Trophoblast cell (in vitro differentiated cells and primary cell): Measurements from ENCODE around the gene NTNG1.

ENCODE experiments used
- DNase-seq, 2 donors: peaks; one replicate each; pipeline ENCODE4 v3.0.0-alpha.2; 2016
- H2AFZ ChIP-seq: 2 replicates; pipeline ENCODE4 v1.6.1; 2013; ENCODE audit warnings: low read length, moderate library complexity, mild to moderate bottlenecking; ENCODE audit not compliant: insufficient read depth, poor library complexity
- H2AK5ac ChIP-seq: 2 replicates; pipeline ENCODE4 v1.6.1; 2013; ENCODE audit warnings: mild to moderate bottlenecking, low read length
- H2BK120ac ChIP-seq: 2 replicates; pipeline ENCODE4 v1.6.1; 2013; ENCODE audit warnings: low read length, mild to moderate bottlenecking, moderate library complexity; ENCODE audit not compliant: insufficient read depth, poor library complexity
- H2BK12ac ChIP-seq: 2 replicates; pipeline ENCODE4 v1.6.1; 2013; ENCODE audit warnings: mild to moderate bottlenecking, low read length, moderate library complexity
- H2BK5ac ChIP-seq: 2 replicates; pipeline ENCODE4 v1.6.1; 2013; ENCODE audit warnings: low read length, low read depth, moderate library complexity, mild to moderate bottlenecking; ENCODE audit not compliant: poor library complexity
- H3K14ac ChIP-seq: 2 replicates; pipeline ENCODE4 v1.6.1; 2013; ENCODE audit warnings: mild to moderate bottlenecking, low read length
- H3K18ac ChIP-seq: 2 replicates; pipeline ENCODE4 v1.6.1; 2013; ENCODE audit warnings: mild to moderate bottlenecking, low read length
- H3K23ac ChIP-seq: 2 replicates; pipeline ENCODE4 v1.6.1; 2013; ENCODE audit warnings: low read length
- H3K27ac ChIP-seq: 2 replicates; pipeline ENCODE4 v1.5.1; 2013; ENCODE audit warnings: low read depth, mild to moderate bottlenecking, inconsistent platforms, low read length, moderate library complexity
- H3K27me3 ChIP-seq: 2 replicates; pipeline ENCODE4 v1.6.1; 2013; ENCODE audit warnings: inconsistent platforms, mild to moderate bottlenecking, low read length, moderate library complexity; ENCODE audit not compliant: insufficient read depth
- H3K36me3 ChIP-seq, 2 experiments: 1 replicate in 1 of 2; 2 replicates in 1 of 2; pipeline ENCODE4 v1.6.1; 2013; ENCODE audit warnings: low read length in 2 of 2, mild to moderate bottlenecking in 2 of 2, moderate library complexity in 1 of 2; ENCODE audit not compliant: insufficient read depth in 2 of 2, control insufficient read depth in 1 of 2
- H3K4ac ChIP-seq: 2 replicates; pipeline ENCODE4 v1.6.1; 2013; ENCODE audit warnings: low read depth, mild to moderate bottlenecking, low read length, moderate library complexity
- H3K4me1 ChIP-seq, 2 experiments: 1 replicate in 1 of 2; 2 replicates in 1 of 2; pipeline ENCODE4 v1.6.1; 2013; ENCODE audit warnings: low read length in 2 of 2, mild to moderate bottlenecking in 2 of 2, moderate library complexity in 1 of 2; ENCODE audit not compliant: insufficient read depth in 2 of 2, control insufficient read depth in 1 of 2
- H3K4me2 ChIP-seq: 2 replicates; pipeline ENCODE4 v1.6.1; 2013; ENCODE audit warnings: inconsistent platforms, mild to moderate bottlenecking, low read length, moderate library complexity
- H3K4me3 ChIP-seq: 2 replicates; pipeline ENCODE4 v1.5.1; 2013; ENCODE audit warnings: mild to moderate bottlenecking, low read depth, low read length, inconsistent platforms
- H3K79me1 ChIP-seq: one replicate; pipeline ENCODE4 v1.6.1; 2013; ENCODE audit warnings: low read length
- H3K79me2 ChIP-seq: 2 replicates; pipeline ENCODE4 v1.6.1; 2013; ENCODE audit warnings: low read length, mild to moderate bottlenecking; ENCODE audit not compliant: control insufficient read depth, insufficient read depth, poor library complexity
- H3K9ac ChIP-seq: 2 replicates; pipeline ENCODE4 v1.6.1; 2013; ENCODE audit warnings: mild to moderate bottlenecking, low read length
- H3K9me3 ChIP-seq: 2 replicates; pipeline ENCODE4 v1.6.1; 2013; ENCODE audit warnings: low read depth, mild to moderate bottlenecking, control low read depth, inconsistent platforms, low read length; ENCODE audit not compliant: insufficient read depth
- H4K12ac ChIP-seq: 2 replicates; pipeline ENCODE4 v1.6.1; 2013; ENCODE audit warnings: low read depth, mild to moderate bottlenecking, low read length, moderate library complexity
- H4K8ac ChIP-seq: 2 replicates; pipeline ENCODE4 v1.6.1; 2013; ENCODE audit warnings: low read depth, mild to moderate bottlenecking, low read length, moderate library complexity
- H4K91ac ChIP-seq: one replicate; pipeline ENCODE4 v1.6.1; 2013; ENCODE audit warnings: low read depth, mild to moderate bottlenecking, low read length, moderate library complexity
- WGBS: extraction: QIAGEN DNeasy Blood & Tissue Kit; methylation state at CpG from one replicate; pipeline ENCODE4 v1.1.7; 2013; ENCODE audit warnings: missing lambda C conversion rate; ENCODE audit not compliant: insufficient read length, insufficient coverage; ENCODE audit errors: extremely low coverage; 5-methylcytosine and 5-hydroxymethylcytosine counted together

The NTNG1 gene

GRCh38 chr1:107250169-107250568, 109.3 kb downstream of the NTNG1 start:
- Histone ChIP-seq H3K79me2 (no peaks in the 10 kb centered on the region), H4K12ac (no peak overlapping the region), H3K27me3 (no peaks in the 10 kb centered on the region), H4K8ac (no peak overlapping the region), H2BK120ac (no peak overlapping the region), H3K4me3 (no peak overlapping the region), H2BK12ac (no peak overlapping the region), H3K14ac (no peak overlapping the region), H2AK5ac (no peak overlapping the region), H3K18ac (no peak overlapping the region), H2AFZ (no peak overlapping the region), H3K4me2 (no peak overlapping the region), H3K23ac (no peak overlapping the region), H3K4me1 (peaks cover 0 to 2% of the 10 kb centered on the region in 2 experiments), H3K9me3 (no peaks in the 10 kb centered on the region), H2BK5ac (no peak overlapping the region), H3K79me1 (no peaks in the 10 kb centered on the region), H3K4ac (no peak overlapping the region), H3K9ac (no peak overlapping the region), H3K27ac (no peak overlapping the region), H4K91ac (no peak overlapping the region), H3K36me3 (no peaks in the 10 kb centered on the region)
- no CpG with 5 or more reads among the region's 1 CpG for WGBS
- DNase-seq: no peak

- H3K4me1 ChIP-seq: peaks cover 0 to 2% of the 10 kb centered on the region in 2 experiments
- H3K23ac ChIP-seq: no peak overlapping the region
- no peak overlapping the region for H3K27ac ChIP-seq
- no peak overlapping the region for H4K12ac ChIP-seq
- no peak overlapping the region for H4K8ac ChIP-seq
- H3K4ac ChIP-seq: no peak overlapping the region
- H3K4me2 ChIP-seq: no peak overlapping the region
- H2BK5ac ChIP-seq: no peak overlapping the region
- no peak overlapping the region for H4K91ac ChIP-seq
- no peak overlapping the region for H3K14ac ChIP-seq
- no peak for DNase-seq
- no peak overlapping the region for H3K9ac ChIP-seq
- no peak overlapping the region for H2AK5ac ChIP-seq
- no peaks in the 10 kb centered on the region for H3K79me2 ChIP-seq
- no CpG with 5 or more reads among the region's 2 CpGs for WGBS
- H3K36me3 ChIP-seq: no peaks in the 10 kb centered on the region
- H3K79me1 ChIP-seq: no peaks in the 10 kb centered on the region
- H3K9me3 ChIP-seq: no peaks in the 10 kb centered on the region
- no peak overlapping the region for H2BK12ac ChIP-seq
- no peak overlapping the region for H2AFZ ChIP-seq
- H3K18ac ChIP-seq: no peak overlapping the region
- H3K27me3 ChIP-seq: no peaks in the 10 kb centered on the region
- no peak overlapping the region for H3K4me3 ChIP-seq
- H2BK120ac ChIP-seq: no peak overlapping the region
Observed at GRCh38 chr1:107251083-107251482, 110.2 kb downstream of the NTNG1 start.

GRCh38 chr1:107251839-107252238, 111.0 kb downstream of the NTNG1 start:
- Histone ChIP-seq H2AFZ (no peak overlapping the region), H3K14ac (no peak overlapping the region), H4K91ac (no peak overlapping the region), H3K4me1 (peaks cover 0 to 4% of the 10 kb centered on the region in 2 experiments), H3K79me2 (no peaks in the 10 kb centered on the region), H3K27ac (no peak overlapping the region), H4K8ac (no peak overlapping the region), H3K79me1 (no peaks in the 10 kb centered on the region), H2BK120ac (no peak overlapping the region), H3K4me2 (no peak overlapping the region), H3K4me3 (no peak overlapping the region), H3K4ac (no peak overlapping the region), H3K36me3 (no peaks in the 10 kb centered on the region), H4K12ac (no peak overlapping the region), H2BK12ac (no peak overlapping the region), H2AK5ac (no peak overlapping the region), H3K18ac (no peak overlapping the region), H2BK5ac (no peak overlapping the region), H3K9me3 (no peaks in the 10 kb centered on the region), H3K27me3 (no peaks in the 10 kb centered on the region), H3K23ac (no peak overlapping the region), H3K9ac (no peak overlapping the region)
- WGBS: no CpG with 5 or more reads among the region's 2 CpGs
- no peak for DNase-seq

DNA sequence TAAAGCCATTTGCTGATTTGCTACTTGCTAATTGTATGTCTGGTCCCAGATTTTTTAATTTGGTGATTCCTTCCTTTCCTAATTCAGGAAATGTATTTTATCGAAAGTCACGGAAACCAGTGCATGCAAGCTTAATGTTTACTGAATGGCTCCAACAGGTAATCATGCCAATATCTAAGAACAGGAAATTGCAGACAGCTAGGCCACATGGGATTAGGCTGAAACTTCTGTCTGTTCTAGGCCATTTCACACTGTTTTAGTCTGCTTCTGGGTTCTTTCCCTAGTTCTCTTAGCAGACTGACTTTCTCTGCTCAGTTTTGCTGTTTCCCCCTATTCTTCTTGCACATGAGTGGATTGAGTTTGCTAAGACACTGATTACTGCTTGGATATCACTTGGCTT, 111.4 kb downstream of the NTNG1 start:
- DNase-seq: no peak
- no peak overlapping the region for H3K4me2 ChIP-seq
- no peak overlapping the region for H2BK5ac ChIP-seq
- no peak overlapping the region for H3K14ac ChIP-seq
- H3K36me3 ChIP-seq: no peaks in the 10 kb centered on the region
- no peak overlapping the region for H4K12ac ChIP-seq
- no peak overlapping the region for H3K27ac ChIP-seq
- H3K18ac ChIP-seq: no peak overlapping the region
- no peaks in the 10 kb centered on the region for H3K9me3 ChIP-seq
- no peaks in the 10 kb centered on the region for H3K27me3 ChIP-seq
- H3K9ac ChIP-seq: no peak overlapping the region
- no peak overlapping the region for H2BK12ac ChIP-seq
- H2AK5ac ChIP-seq: no peak overlapping the region
- H4K91ac ChIP-seq: no peak overlapping the region
- no peak overlapping the region for H3K23ac ChIP-seq
- no peaks in the 10 kb centered on the region for H3K79me2 ChIP-seq
- no peak overlapping the region for H3K4me3 ChIP-seq
- no CpG with 5 or more reads among the region's 2 CpGs for WGBS
- no peak overlapping the region for H3K4ac ChIP-seq
- no peaks in the 10 kb centered on the region for H3K79me1 ChIP-seq
- no peak overlapping the region for H4K8ac ChIP-seq
- no peak overlapping the region for H2BK120ac ChIP-seq
- H3K4me1 ChIP-seq: peaks cover 0 to 4% of the 10 kb centered on the region in 2 experiments
- H2AFZ ChIP-seq: no peak overlapping the region
